ENCODE measurements around the gene SLC2A1. TPM values are rescaled to one million over a fixed set of nuclear protein-coding genes. Genes with fewer than 3 reads are reported as not detected.
"Not testable (repeated sequence)": the region's sequence is repeated elsewhere in the genome, so short reads cannot be mapped to it uniquely, and the experiment has no call there.

Gene SLC2A1
- total RNA-seq, 2 donors from 2014 or later: 13.0 to 17.7 TPM

GRCh38 chr1:42922687-42923366 lies 35.8 kb downstream of the SLC2A1 start:
- no peak for DNase-seq (ENCODE audit: low spot score)
- intact Hi-C loops (cut with DNase I): no loop called here

- DNase-seq (ENCODE audit: low spot score): no peak
- intact Hi-C loops (cut with DNase I): no loop called here
Observed at GRCh38 chr1:42921769-42922168, 36.9 kb downstream of the SLC2A1 start.

DNA sequence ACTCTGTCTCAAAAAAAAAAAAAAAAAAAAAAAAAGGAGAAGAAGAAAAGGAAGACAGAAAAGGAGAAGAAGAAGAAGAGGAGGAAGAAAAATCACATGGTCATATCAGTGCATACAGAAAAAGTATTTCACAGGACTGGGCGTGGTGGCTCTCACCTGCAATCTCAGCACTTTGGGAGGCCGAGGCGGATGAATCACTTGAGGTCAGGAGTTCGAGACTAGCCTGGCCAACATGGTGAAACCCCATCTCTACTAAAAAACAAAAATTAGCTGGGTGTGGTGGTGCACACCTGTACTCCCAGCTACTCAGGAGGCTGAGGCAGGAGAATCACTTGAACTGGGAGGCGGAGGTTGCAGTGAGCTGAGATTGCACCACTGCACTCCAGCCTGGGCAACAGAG lies 39.0 kb downstream of the SLC2A1 start:
- intact Hi-C loops (cut with DNase I); DNase-seq (ENCODE audit: low spot score): not testable (repeated sequence)

- intact Hi-C loops (cut with DNase I): no loop called here
- no peak for DNase-seq (ENCODE audit: low spot score)
Observed at GRCh38 chr1:42917241-42917495, 41.5 kb downstream of the SLC2A1 start.

GRCh38 chr1:42915456-42915855 lies 43.2 kb downstream of the SLC2A1 start:
- no peak for DNase-seq (ENCODE audit: low spot score)
- intact Hi-C loops (cut with DNase I): no loop called here

GRCh38 chr1:42914092-42914627 lies 44.5 kb downstream of the SLC2A1 start:
- intact Hi-C loops (cut with DNase I): loop anchor here (5.0 kb wide), 1 partner anchor 158 kb away; no protein-coding TSS in a partner anchor
- DNase-seq (ENCODE audit: low spot score): no peak

- no peak for DNase-seq (ENCODE audit: low spot score)
- intact Hi-C loops (cut with DNase I): loop anchor here (5.0 kb wide), 1 partner anchor 159 kb away; no protein-coding TSS in a partner anchor
Observed at GRCh38 chr1:42913426-42914091, 45.1 kb downstream of the SLC2A1 start.

DNA sequence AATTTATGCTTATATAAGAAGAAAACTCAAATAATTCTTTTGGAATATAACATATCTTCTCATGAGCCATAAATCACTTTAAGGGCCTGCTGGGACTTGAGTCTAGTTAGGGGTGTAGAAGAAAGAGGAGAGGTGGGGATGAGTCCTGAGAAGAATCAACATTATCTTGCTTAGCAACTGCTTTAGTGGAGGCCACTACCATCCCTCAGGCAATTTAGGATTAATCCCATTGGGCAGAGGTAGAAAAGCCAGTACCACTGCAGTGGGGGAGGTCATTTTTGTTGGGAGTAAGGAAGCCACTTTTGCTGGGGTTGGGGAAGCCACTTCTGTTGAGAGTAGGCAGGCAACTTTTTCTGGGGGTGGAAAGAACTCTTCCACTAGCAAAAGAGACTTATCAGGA lies 47.7 kb downstream of the SLC2A1 start:
- DNase-seq (ENCODE audit: low spot score): no peak
- intact Hi-C loops (cut with DNase I): loop anchor here (5.0 kb wide), 1 partner anchor 161 kb away; no protein-coding TSS in a partner anchor

DNA sequence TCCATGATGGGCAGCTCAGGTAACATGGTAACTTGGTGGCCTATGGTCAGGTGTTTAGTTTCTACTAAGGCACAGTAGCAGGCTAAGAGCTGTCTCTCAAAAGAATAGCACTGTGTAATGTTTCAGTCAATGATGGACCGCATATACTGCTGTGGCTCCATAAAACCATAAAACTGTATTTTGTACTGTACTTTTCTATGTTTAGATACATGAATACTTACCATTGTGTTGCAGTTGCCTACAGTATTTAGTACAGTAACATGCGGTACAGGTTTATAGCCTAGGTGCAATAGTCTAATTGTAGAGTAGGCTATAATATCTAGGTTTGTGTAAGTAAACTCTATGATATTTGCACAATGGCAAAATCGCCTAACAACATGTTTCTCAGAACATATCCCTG lies 50.6 kb downstream of the SLC2A1 start:
- intact Hi-C loops (cut with DNase I): no loop called here
- DNase-seq (ENCODE audit: low spot score): no peak

- intact Hi-C loops (cut with DNase I): no loop called here
- no peak for DNase-seq (ENCODE audit: low spot score)
Observed at GRCh38 chr1:42904434-42904833, 54.2 kb downstream of the SLC2A1 start.

DNA sequence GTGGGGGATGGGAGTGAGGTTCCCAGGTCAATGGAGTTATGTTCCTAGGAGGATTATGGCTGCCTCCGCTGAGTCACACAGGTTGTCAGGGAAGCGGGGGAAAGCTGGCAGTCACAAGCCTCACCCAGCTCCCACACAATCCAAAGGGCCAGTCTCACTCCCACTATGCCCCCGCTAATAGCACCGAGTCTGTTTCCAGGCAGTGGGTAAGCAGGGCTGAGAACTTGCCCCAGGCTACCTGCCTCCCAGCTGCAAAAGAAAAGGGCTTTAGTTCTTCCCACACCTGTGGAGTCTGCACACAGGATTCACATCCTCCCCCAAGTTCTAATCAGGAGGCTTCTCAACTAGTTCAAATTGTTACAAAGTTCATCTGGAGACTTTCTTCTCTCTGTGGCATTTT lies 58.7 kb downstream of the SLC2A1 start:
- intact Hi-C loops (cut with DNase I); DNase-seq (ENCODE audit: low spot score): not testable (repeated sequence)

DNA sequence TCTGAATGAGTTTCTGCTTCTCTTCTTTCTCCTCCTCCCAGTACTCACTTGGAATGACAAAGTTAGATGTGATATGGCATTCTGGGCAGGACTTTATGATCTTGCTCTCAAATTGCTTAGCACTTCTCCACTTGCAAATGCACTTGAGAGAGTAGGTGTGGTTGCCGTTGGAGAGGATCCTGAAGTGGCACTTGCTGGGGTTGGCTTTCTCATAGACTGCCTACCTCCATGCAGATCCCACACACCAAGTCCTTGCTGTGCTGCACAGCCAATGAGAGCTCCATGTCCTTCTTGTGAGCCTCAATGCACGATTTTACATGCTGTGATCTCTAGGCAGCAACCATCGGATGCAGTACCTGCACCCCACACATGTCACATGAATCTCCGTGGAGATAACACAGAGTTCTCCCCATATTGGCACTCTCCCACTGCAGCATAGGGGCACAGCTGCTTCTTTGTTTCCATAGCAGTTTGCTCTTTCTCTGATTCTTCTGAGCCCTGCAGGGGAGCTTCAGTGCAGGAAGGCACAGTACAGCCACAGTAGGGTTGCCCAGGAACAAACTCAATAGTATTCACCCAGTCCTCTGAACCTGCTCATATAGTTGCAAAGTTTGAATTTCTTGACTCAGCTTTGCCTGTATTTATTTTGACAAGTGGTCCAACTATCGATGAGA lies 67.1 kb downstream of the SLC2A1 start:
- intact Hi-C loops (cut with DNase I): no loop called here
- DNase-seq (ENCODE audit: low spot score): no peak

DNA sequence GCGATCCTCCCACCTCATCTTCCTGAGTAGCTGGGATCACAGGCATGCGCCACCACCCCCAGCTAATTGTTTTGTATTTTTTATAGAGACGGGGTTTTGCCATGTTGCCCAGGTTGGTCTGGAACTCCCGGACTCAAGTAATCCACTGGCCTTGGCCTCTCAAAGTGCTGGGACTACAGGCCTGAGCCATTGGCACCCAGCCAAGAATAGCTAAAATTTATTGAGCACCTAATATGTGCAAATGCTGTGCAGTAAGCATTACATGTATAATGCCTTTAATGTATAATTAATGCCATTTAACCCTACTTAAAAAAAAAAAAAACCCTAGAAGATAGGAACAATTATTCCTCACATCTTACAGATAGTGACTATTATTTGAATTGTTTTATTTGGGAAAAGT lies 69.4 kb downstream of the SLC2A1 start:
- intact Hi-C loops (cut with DNase I): no loop called here

DNA sequence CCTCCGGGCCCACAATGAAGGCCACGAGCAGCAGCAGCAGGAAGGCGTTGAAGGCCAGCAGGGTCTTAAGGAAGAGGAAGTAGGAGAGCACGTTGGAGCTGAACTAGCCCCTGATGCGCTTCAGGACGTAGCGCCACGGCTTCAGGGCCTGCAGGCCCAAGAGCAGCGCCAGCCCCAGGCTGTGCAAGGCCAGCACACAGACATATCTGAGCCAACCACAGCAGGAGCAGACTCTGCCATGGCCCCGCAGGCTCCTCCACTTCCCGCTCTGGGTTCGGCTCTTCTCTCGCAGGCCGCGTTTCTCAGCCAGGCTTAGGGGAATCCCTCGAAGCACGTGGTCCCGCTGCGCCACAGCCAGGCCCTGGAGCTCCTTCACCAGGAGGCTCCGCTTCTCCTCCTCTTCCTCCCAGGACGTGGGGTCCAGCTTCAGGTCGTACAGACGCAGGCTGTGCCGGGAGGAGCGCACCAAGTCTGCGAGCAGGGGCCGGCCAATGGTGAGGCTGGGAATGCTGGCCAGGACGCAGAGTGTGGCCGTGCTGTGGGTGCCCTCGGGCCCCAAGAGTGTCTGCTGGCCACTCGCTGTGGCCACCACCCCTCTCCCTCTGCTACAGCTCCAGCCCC lies 70.5 kb downstream of the SLC2A1 start:
- DNase-seq (ENCODE audit: low spot score): no peak
- intact Hi-C loops (cut with DNase I): no loop called here

More for the DNA sequence above, 69.4 kb downstream of the SLC2A1 start:
- DNase-seq (ENCODE audit: low spot score): no peak

DNA sequence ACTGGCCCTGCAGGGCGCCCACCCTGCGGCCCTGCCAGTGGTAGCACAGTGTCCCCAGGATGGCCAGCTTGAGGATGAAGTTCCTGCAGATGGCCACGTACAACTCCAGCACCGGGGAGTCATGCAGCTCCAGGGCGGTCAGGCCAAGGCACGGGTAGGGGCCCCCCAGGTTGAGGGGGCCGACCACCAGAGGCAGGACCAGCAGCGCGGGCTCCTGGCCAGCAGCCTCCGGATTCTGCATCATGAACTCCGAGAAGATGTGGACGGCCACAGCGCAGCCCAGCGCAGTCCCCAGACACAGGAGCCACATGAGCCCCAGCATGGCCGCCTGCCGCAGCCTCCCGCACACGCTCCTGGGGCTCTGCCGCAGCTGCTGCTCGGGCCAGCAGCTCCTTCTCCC lies 71.3 kb downstream of the SLC2A1 start:
- no peak for DNase-seq (ENCODE audit: low spot score)
- intact Hi-C loops (cut with DNase I): no loop called here

- no peak for DNase-seq (ENCODE audit: low spot score)
- intact Hi-C loops (cut with DNase I): no loop called here
Observed at GRCh38 chr1:42886800-42887199, 71.9 kb downstream of the SLC2A1 start.

DNA sequence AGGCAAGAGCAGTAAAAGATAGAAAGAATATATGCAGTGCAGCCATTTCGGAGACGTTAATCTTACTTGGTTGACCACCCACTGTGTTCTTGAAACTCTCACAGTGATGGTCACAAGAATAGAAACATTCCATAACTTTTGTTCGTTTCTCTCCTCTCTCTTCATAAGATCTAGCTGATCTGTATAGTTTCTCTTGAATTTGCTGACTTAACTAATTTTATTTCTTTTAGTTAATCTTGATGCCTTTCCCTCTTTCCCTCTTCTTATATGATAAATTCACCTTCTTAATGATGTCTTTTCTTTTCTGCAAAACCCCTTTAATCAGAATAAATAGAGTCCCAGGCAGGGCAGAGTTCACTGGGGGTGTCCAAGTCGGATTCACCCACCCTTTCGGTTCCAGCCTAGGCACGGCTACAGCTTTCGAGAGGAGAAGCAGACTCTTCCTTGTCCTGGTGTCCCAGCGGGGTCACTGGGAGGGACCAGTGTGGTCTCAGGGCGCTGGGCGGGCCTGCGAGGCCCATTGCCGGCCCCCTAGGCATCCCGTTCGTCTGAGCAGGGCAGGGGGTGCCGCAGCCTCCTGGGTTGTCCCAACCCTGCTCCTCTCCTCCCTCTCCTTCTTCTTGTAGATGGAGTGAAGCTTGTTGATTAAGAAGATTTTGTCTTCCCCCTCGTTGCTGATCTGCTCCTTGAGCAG lies 72.5 kb downstream of the SLC2A1 start:
- intact Hi-C loops (cut with DNase I): no loop called here
- DNase-seq (ENCODE audit: low spot score): no peak

- DNase-seq (ENCODE audit: low spot score): no peak
- intact Hi-C loops (cut with DNase I): no loop called here
Observed at GRCh38 chr1:42880384-42880783, 78.3 kb downstream of the SLC2A1 start.

GRCh38 chr1:42877380-42877779 lies 81.3 kb downstream of the SLC2A1 start:
- intact Hi-C loops (cut with DNase I): no loop called here

More at GRCh38 chr1:42877380-42877779, 81.3 kb downstream of the SLC2A1 start:
- no peak for DNase-seq (ENCODE audit: low spot score)

Measured in posterior vena cava (tissue), 2 donors.